ENCODE measurements around the gene MYO3B. TPM values are rescaled to one million over a fixed set of nuclear protein-coding genes. Genes with fewer than 3 reads are reported as not detected.
"Not testable (repeated sequence)": the region's sequence is repeated elsewhere in the genome, so short reads cannot be mapped to it uniquely, and the experiment has no call there.

MYO3B gene
- total RNA-seq, 1 donor from 2014 or later = 0.22 TPM

DNA sequence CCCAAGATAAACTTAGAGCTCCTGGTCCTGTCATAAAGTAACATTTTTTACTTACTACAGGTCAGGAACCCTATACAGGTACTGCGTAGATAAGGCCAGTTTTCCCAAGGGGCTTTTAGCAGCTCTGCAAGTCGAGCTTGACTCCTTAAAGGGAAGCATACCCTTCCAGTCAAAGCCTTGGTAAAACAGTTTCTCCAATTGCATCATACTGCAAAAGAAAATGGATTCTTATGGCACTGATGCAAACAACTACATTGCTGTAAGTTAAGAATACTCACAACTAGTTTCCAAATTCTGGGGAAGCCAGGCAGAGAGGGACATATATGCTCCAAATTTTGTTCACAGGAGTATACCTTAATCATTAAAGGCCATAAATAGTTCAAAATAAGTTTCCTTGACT lies 31.0 kb downstream of the MYO3B start:
- H3K4me3 Mint-ChIP-seq (ENCODE audit: unreplicated experiment) = no peak overlapping the region
- peaks cover 5% of the 10 kb centered on the region for H3K9me3 Mint-ChIP-seq (ENCODE audit: unreplicated experiment)
- H3K36me3 Mint-ChIP-seq (ENCODE audit: unreplicated experiment) = peaks cover 16% of the 10 kb centered on the region
- no peaks in the 10 kb centered on the region for H3K27me3 Mint-ChIP-seq (ENCODE audit: unreplicated experiment)
- TF ChIP-seq, protein P1, sequence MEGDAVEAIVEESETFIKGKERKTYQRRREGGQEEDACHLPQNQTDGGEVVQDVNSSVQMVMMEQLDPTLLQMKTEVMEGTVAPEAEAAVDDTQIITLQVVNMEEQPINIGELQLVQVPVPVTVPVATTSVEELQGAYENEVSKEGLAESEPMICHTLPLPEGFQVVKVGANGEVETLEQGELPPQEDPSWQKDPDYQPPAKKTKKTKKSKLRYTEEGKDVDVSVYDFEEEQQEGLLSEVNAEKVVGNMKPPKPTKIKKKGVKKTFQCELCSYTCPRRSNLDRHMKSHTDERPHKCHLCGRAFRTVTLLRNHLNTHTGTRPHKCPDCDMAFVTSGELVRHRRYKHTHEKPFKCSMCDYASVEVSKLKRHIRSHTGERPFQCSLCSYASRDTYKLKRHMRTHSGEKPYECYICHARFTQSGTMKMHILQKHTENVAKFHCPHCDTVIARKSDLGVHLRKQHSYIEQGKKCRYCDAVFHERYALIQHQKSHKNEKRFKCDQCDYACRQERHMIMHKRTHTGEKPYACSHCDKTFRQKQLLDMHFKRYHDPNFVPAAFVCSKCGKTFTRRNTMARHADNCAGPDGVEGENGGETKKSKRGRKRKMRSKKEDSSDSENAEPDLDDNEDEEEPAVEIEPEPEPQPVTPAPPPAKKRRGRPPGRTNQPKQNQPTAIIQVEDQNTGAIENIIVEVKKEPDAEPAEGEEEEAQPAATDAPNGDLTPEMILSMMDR (IDR thresholded peaks at IDR 0.05; ENCODE audit: partially characterized antibody, unreplicated experiment) = no peak
- no peak overlapping the region for H3K27ac Mint-ChIP-seq (ENCODE audit: unreplicated experiment)
- DNase-seq = no peak
- peaks cover 13% of the 10 kb centered on the region for H3K4me1 Mint-ChIP-seq (ENCODE audit: low read depth, unreplicated experiment)

DNA sequence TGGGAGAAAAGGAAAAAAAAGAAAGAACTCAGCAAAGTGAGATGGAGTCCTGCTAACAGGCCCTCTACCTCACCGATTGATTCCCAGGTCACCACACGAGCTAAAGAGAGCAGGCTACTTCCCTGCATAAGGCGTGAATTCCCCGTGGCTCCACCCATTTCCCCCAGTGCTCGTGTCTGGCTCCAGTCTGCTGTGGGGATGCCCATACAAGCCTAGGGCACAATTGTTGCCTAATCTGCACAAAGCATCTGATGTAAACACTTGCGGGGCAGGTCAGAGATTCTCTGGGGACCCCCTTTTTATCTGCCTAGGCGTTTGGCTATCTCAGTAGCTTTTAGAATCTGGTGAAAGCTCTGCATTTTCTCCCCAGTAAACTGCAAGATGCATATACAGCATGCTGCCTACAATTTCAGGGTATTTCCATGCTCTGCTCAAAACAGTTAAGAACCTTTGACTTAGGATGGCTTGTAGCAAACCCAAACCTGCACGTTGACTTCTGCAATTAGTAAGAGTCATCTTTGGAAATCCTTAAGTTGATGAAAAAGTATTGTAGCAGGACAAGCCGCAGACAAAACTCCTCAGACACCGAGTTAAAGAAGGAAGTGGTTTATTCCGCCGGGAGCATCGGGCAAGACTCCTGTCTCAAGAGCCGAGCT lies 34.8 kb downstream of the MYO3B start:
- TF ChIP-seq, protein P1 (IDR thresholded peaks at IDR 0.05; ENCODE audit: partially characterized antibody, unreplicated experiment) = no peak
- Mint-ChIP-seq H3K4me3 (ENCODE audit: unreplicated experiment) (no peak overlapping the region), H3K9me3 (ENCODE audit: unreplicated experiment) (no peaks in the 10 kb centered on the region), H3K27ac (ENCODE audit: unreplicated experiment) (peak overlapping the region; percentile 4), H3K4me1 (ENCODE audit: low read depth, unreplicated experiment) (peaks cover 38% of the 10 kb centered on the region), H3K27me3 (ENCODE audit: unreplicated experiment) (no peaks in the 10 kb centered on the region), H3K36me3 (ENCODE audit: unreplicated experiment) (peaks cover 8% of the 10 kb centered on the region)
- DNase-seq = no peak

- H3K27ac Mint-ChIP-seq (ENCODE audit: unreplicated experiment) = peak overlapping the region; percentile 4
- H3K4me3 Mint-ChIP-seq (ENCODE audit: unreplicated experiment); H3K27me3 Mint-ChIP-seq (ENCODE audit: unreplicated experiment); DNase-seq; H3K9me3 Mint-ChIP-seq (ENCODE audit: unreplicated experiment); H3K36me3 Mint-ChIP-seq (ENCODE audit: unreplicated experiment): not testable (repeated sequence)
- peaks cover 38% of the 10 kb centered on the region for H3K4me1 Mint-ChIP-seq (ENCODE audit: low read depth, unreplicated experiment)
These were observed 35.3 kb downstream of the MYO3B start for GRCh38 chr2:170213281-170213625.

- Mint-ChIP-seq H3K4me3 (ENCODE audit: unreplicated experiment) (no peak overlapping the region), H3K4me1 (ENCODE audit: low read depth, unreplicated experiment) (peaks cover 38% of the 10 kb centered on the region), H3K36me3 (ENCODE audit: unreplicated experiment) (peaks cover 8% of the 10 kb centered on the region), H3K9me3 (ENCODE audit: unreplicated experiment) (no peaks in the 10 kb centered on the region), H3K27ac (ENCODE audit: unreplicated experiment) (no peak overlapping the region), H3K27me3 (ENCODE audit: unreplicated experiment) (no peaks in the 10 kb centered on the region)
- no peak for DNase-seq
- TF ChIP-seq, protein P1 (IDR thresholded peaks at IDR 0.05; ENCODE audit: partially characterized antibody, unreplicated experiment) = no peak
These were observed 35.7 kb downstream of the MYO3B start for GRCh38 chr2:170213651-170214050.

DNA sequence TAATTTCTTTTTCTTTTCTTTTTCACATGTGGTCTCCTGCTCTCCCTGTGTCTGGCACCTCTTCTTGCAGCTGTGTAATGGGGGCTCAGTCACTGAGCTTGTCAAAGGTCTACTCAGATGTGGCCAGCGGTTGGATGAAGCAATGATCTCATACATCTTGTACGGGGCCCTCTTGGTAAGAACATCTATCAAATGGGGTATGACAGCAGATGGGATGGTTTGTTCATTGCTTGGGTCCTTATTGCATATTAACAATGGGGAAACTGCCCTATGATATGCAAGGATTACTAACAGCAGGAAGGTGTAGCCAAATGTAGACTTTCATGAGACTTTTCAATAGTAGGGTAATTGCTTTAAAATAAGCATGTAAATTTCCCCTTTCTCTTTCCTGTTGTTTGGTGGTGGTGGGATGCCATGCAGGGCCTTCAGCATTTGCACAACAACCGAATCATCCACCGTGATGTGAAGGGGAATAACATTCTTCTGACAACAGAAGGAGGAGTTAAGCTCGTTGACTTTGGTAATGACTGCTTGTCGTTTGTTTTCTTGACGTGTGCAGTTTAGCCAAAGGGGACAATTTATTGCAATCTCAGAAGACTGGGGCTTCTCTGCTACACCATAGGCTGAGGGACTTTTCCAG lies 36.5 kb downstream of the MYO3B start:
- TF ChIP-seq, protein P1 (IDR thresholded peaks at IDR 0.05; ENCODE audit: partially characterized antibody, unreplicated experiment) = no peak
- no peak overlapping the region for H3K4me3 Mint-ChIP-seq (ENCODE audit: unreplicated experiment)
- H3K27me3 Mint-ChIP-seq (ENCODE audit: unreplicated experiment) = no peaks in the 10 kb centered on the region
- no peaks in the 10 kb centered on the region for H3K9me3 Mint-ChIP-seq (ENCODE audit: unreplicated experiment)
- H3K27ac Mint-ChIP-seq (ENCODE audit: unreplicated experiment) = peak overlapping the region; percentile 52
- DNase-seq = no peak
- H3K36me3 Mint-ChIP-seq (ENCODE audit: unreplicated experiment) = peaks cover 8% of the 10 kb centered on the region
- peaks cover 41% of the 10 kb centered on the region for H3K4me1 Mint-ChIP-seq (ENCODE audit: low read depth, unreplicated experiment)
